ENCODE data around the gene CKAP2L. TPM values are rescaled to one million over a fixed set of nuclear protein-coding genes. Genes with fewer than 3 reads are reported as not detected.

Gene CKAP2L
- total RNA-seq, 4 donors from 2014 or later: 0.07 to 0.16 TPM; not detected in 2

- no peaks in the 10 kb centered on the region for H3K36me3 ChIP-seq
- no peak overlapping the region for H3K27ac ChIP-seq
- DNase-seq (no peak), ATAC-seq (no peak)
- no peak overlapping the region for H3K4me3 ChIP-seq
- H3K9me3 ChIP-seq: no peaks in the 10 kb centered on the region
- no peak for TF ChIP-seq POLR2A (IDR thresholded peaks at IDR 0.05)
- TF ChIP-seq CTCF (IDR thresholded peaks at IDR 0.05 in 4 of 5, conservative IDR thresholded peaks at IDR 0.05 in 1 of 5): no peak
- intact Hi-C loops (cut with DNase I; ENCODE audit: low total_unique reads) (no loop called here), in situ Hi-C loops (cut with MboI; ENCODE audit: low sequenced_read_pairs in 4 of 4) (loop anchor here in 3 of 4 donors (5.0 to 10.0 kb wide), 3 partner anchors 104 to 134 kb away; no protein-coding TSS in a partner anchor)
- no peaks in the 10 kb centered on the region for H3K4me1 ChIP-seq
- no peaks in the 10 kb centered on the region for H3K27me3 ChIP-seq
These were observed 35.8 kb downstream of the CKAP2L start for GRCh38 chr2:112728378-112729175.

GRCh38 chr2:112728029-112728362 is 36.4 kb downstream of the CKAP2L start:
- Histone ChIP-seq H3K27me3 (no peaks in the 10 kb centered on the region), H3K4me1 (no peaks in the 10 kb centered on the region), H3K4me3 (no peak overlapping the region), H3K27ac (no peak overlapping the region), H3K9me3 (no peaks in the 10 kb centered on the region), H3K36me3 (no peaks in the 10 kb centered on the region)
- no peak for TF ChIP-seq CTCF (IDR thresholded peaks at IDR 0.05 in 4 of 5, conservative IDR thresholded peaks at IDR 0.05 in 1 of 5)
- TF ChIP-seq POLR2A (IDR thresholded peaks at IDR 0.05): no peak
- in situ Hi-C loops (cut with MboI; ENCODE audit: low sequenced_read_pairs in 4 of 4): loop anchor here in 3 of 4 donors (5.0 to 10.0 kb wide), 3 partner anchors 103 to 133 kb away; no protein-coding TSS in a partner anchor
- ATAC-seq (no peak), DNase-seq (no peak)
- intact Hi-C loops (cut with DNase I; ENCODE audit: low total_unique reads): no loop called here

DNA sequence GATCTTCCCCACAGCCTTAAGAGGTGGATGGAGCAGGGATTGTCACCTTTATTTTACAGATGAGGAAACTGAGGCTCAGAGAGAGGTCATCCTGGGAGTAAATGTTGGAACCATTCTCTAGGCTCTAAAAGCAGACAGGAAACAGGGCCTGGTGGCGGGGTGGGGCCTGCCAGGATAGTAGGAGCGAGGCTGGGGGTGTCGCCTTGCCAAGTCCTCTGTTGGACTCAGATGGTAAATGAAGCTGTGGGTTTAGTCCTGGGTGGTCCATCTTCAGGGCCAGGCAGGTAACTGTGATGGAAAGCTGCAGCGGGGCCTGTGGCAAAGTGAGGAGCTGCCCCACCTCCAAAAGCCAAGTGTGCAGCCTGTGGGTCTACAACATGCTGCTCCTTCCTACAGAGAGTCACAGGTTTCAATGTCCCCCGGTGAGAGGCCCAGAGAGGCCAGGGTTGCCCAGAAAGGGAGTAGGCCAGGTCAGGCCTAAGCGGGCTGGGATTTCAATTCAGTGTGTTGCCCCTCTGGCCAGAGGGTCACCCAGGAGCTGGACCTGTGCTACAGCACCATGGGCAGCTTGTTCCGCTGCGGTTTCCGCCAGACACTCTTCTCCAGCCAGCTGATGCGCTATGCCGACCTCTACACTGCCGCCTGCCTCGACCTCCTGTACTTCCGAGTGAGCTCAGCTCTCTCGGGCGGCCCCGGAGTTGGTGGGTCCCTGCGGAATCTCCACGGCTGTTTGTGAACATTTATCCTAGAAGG is 37.0 kb downstream of the CKAP2L start:
- intact Hi-C loops (cut with DNase I; ENCODE audit: low total_unique reads) (no loop called here), in situ Hi-C loops (cut with MboI; ENCODE audit: low sequenced_read_pairs in 4 of 4) (loop anchor here in 3 of 4 donors (5.0 to 10.0 kb wide), 3 partner anchors 103 to 133 kb away; no protein-coding TSS in a partner anchor)
- TF ChIP-seq CTCF (IDR thresholded peaks at IDR 0.05 in 4 of 5, conservative IDR thresholded peaks at IDR 0.05 in 1 of 5) (no peak), POLR2A (IDR thresholded peaks at IDR 0.05) (no peak)
- Histone ChIP-seq H3K36me3 (no peaks in the 10 kb centered on the region), H3K9me3 (no peaks in the 10 kb centered on the region), H3K4me1 (no peaks in the 10 kb centered on the region), H3K27ac (no peak overlapping the region), H3K4me3 (no peak overlapping the region), H3K27me3 (no peaks in the 10 kb centered on the region)
- ATAC-seq (no peak), DNase-seq (no peak)

DNA sequence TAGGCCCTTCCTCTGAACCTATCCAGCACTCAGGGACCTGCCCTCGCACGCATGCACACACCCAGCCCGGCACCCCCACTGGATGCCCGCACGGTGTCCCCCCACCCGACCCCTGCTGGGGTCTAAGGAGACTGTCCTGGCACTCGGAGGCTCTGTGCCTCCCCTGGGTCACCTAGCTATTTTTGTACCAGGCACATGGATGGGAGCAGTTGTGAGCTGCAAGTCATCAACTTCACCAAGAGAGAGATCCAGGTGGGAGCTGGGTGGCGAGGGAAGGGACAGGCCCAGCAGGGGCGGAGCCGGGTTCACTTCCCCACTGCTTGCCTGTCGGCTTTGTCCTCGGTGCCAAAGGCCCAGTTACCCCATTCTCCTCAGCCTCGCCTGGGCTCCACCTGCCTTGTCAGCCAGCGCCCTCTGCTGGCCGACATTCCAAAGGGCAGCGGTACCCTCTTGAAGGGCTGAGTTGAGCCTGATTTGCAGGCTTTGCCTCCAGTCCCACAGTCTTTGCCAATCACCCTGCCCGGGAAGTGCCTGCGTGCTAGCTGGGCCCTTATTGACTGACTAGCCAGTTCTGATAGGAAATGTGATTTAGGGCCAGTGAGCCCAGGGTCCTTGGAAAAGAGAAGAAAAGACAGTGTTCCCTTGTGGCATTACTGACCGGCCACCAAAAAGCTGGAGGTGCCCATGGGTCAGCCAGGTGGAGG is 37.8 kb downstream of the CKAP2L start:
- in situ Hi-C loops (cut with MboI; ENCODE audit: low sequenced_read_pairs in 4 of 4): loop anchor here in 3 of 4 donors (5.0 to 10.0 kb wide), 3 partner anchors 102 to 132 kb away; no protein-coding TSS in a partner anchor

More for the DNA sequence above, 37.8 kb downstream of the CKAP2L start:
- Histone ChIP-seq H3K4me3 (no peak overlapping the region), H3K27ac (no peak overlapping the region), H3K27me3 (no peaks in the 10 kb centered on the region), H3K9me3 (no peaks in the 10 kb centered on the region), H3K36me3 (no peaks in the 10 kb centered on the region), H3K4me1 (no peaks in the 10 kb centered on the region)
- DNase-seq (peak; percentile 70 to 80), ATAC-seq (peak; percentile 89 to 97)
- TF ChIP-seq POLR2A (IDR thresholded peaks at IDR 0.05) (no peak), CTCF (IDR thresholded peaks at IDR 0.05 in 4 of 5, conservative IDR thresholded peaks at IDR 0.05 in 1 of 5) (peak; percentile 83 to 93 (median 92))
- intact Hi-C loops (cut with DNase I; ENCODE audit: low total_unique reads): loop anchor here (1.0 kb wide), 2 partner anchors 100 to 126 kb away; no protein-coding TSS in a partner anchor
